Measurements from ENCODE around the gene PLEKHG4.
A peak's percentile ranks its signal among the peaks of the same experiment; 100 is the strongest.

PLEKHG4 gene

DNA sequence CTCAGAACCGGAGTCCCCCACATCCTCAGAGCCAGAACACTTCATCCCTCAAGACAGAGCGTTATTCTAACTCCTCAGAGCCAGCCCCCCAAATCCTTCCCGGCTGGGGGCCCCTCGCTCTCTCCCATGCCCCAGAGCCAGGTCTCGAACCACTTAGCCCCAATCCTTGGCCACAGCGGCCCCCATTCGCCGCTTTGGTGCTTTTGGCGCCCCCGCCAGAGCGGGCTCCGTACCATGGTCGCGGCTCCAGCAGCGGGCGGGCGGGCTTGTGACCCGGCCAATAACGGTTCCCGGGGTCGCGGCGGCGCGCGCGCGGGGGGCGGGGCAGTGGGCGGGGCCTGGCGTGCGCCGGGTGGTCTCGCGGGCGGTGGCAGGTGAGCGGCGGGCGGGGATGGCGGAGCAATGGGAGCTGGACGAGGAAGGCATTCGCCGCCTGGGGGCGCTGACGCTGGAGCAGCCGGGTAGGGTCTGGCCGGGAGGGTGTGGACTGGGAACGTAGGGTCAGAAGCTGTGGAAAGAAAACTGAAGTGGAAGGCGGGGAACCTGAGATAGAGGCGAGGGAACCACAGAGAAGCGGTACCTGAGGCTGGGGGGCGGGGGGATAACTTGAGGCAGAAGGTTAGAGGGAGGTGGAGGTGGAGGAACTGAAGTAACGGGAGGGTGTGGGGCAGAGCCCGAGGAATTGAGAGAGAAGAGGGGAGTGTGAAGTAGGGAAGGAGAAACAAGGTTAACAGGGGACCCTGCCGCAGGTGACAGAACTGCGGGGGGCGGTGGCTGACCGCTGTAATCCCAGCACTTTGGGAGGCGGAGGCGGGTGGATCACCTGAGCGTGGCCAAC is 47.4 kb downstream of the PLEKHG4 start, which contains the start of the genes KCTD19 and LRRC36:
Gene KCTD19 (minus strand): TSS at position 270 of the 838 bp plus-strand sequence. CDS start 34 bp downstream, at position 236.
Gene LRRC36 (plus strand): TSS at position 344 of the 838 bp plus-strand sequence. CDS start 48 bp downstream, at position 392.
- DNase-seq (ENCODE audit: low read depth), result no peak

DNA sequence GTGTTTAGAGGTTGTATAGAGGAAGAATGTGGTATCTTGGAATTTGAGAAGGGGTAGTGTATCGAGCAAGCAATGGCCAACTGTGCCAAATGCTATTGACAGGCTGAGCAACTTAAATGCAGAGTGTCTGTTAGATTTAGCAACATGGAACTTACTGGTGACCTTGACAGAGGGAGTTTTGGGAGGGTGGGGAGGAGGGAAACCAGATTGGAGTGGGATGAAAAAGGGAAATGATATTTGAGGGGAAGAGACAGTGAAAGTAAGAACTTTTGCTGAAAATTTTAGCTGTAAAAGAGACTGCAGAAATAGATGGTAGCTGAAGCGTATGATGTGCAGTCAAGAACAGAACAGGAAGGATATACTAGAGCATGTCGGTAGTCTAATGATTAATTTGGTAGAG is 48.4 kb downstream of the PLEKHG4 start:
- DNase-seq (ENCODE audit: low read depth), result no peak

DNA sequence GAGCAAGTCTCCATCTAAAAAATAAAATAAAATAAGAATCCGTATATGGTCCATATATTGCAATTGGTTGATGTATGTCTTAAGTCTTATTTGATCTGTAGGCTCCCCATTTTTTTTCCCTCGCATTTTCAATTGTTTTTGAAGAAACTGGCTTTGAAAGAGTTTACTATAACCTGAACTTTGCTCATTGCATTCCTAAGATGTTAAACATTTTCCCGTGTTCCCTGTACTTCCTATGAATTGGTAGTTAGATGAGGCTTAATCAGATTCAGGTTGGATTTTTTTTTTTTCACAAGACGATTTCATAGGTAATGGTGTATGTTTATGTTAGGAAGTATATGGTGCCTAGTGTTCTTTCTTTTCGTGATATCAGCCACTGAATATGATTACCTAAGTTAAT is 50.6 kb downstream of the PLEKHG4 start:
- DNase-seq (ENCODE audit: low read depth), result peak; percentile 11

- DNase-seq (ENCODE audit: low read depth), result no peak
These were observed 54.0 kb downstream of the PLEKHG4 start for GRCh38 chr16:67333315-67333714.

DNA sequence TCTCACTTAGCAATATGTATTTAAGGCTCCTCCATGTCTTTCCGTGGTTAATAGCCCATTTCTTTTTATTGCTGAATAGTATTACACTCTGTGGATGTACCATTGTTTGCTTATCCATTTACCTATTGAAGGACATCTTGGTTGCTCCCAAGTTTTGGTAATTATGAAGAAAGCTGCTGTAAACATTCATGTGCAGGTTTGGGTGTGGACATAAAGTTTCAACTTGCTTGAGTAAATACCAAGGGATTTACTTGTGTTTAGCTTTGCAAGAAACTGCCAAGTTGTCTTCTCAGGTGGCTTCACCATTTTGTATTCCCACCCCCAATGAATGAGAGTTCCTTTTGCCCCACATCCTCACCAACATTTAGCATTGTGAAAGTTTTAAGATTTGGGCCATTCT is 56.8 kb downstream of the PLEKHG4 start:
- DNase-seq (ENCODE audit: low read depth), result no peak

GRCh38 chr16:67336648-67337047 is 57.3 kb downstream of the PLEKHG4 start:
- no peak for DNase-seq (ENCODE audit: low read depth)
